ENCODE measurements around the gene MIER3.

MIER3 gene

DNA sequence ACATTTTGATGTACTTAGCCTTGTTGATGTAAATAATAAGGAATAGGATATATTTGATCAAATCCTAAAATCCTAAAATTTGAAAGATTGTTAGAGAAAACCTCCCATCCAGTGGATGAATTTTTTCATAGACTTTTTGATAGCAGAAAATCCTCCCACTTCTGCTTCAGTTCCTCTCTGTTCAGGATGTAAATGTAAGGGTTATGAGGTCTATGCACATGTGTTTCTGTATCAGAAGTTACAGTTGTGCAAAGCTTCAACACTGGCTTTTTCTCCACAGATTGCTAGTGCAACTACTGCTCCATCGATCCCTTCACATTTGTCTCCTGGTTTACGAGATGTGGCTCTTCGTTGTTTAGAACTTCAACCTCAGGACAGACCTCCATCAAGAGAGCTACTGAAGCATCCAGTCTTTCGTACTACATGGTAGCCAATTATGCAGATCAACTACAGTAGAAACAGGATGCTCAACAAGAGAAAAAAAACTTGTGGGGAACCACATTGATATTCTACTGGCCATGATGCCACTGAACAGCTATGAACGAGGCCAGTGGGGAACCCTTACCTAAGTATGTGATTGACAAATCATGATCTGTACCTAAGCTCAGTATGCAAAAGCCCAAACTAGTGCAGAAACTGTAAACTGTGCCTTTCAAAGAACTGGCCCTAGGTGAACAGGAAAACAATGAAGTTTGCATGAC is 58.5 kb downstream of the MIER3 start:
- no peak for DNase-seq

DNA sequence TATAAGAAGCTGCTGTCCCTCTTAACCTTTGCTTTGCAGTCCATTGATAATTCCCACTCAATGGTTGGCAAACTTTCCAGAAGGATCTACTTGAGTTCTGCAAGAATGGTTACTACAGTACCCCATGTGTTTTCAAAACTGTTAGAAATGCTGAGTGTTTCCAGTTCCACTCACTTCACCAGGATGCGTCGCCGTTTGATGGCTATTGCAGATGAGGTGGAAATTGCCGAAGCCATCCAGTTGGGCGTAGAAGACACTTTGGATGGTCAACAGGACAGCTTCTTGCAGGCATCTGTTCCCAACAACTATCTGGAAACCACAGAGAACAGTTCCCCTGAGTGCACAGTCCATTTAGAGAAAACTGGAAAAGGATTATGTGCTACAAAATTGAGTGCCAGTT is 70.4 kb downstream of the MIER3 start:
- DNase-seq = no peak

DNA sequence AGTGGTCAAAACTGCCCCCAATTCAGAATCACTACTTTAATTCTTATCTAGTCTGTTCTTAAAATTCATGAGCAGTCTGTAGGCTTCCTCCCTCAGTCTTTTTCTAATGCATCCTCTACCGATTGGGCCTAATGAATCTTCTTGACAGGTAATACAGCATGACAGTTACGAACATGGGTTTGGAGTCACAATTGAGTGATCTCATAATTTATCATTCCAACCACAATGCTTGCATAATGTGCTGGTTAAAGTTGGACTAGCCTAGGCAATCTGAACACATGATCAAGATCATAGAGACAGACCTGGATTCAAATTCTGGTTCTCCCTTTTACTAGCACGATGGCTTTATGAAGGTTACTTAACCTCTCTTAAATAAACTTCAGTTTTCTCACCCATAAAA is 75.6 kb downstream of the MIER3 start:
- DNase-seq = no peak

DNA sequence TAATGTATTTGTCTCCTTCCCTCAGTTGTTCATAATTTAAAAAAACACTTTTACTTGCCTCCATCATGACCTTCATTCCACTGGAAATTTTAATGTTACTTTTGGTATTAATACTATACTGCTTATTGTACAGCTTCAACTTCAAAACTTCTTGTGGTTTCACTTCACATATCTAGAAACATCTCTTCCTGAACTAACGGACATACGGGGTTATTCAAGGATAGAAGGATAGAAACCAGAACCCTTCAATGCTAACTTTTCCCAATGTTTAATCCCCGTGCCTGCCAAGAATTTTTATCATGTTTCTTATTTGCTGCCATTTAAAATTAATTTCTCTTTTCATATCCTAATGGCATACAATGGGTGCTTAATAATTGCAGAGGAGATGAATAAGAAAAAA is 78.9 kb downstream of the MIER3 start:
- DNase-seq = no peak

DNA sequence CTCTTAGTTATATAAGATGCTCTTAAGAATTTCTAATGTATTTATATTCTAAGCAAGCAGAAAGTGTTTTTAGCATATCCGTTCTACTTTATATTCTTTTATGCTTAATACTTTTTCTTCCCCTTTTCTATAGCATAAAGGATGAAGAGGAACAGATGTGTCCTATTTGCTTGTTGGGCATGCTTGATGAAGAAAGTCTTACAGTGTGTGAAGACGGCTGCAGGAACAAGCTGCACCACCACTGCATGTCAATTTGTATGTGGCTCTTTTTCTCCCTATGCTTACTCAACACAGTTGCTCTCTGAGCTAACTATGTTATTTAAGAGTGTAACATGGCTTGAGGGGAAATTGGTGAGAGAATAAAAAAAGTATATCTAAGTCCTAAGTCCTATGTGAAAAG is 80.1 kb downstream of the MIER3 start:
- no peak for DNase-seq

Measured in CD4-positive, alpha-beta T cell treated with Interferon alpha-2 for 1 hour (primary cell).